Stimulated activated naive CD4-positive, alpha-beta T cell (primary cell): ENCODE data around the gene ZDHHC13.

Source experiments
- DNase-seq, 6 experiments: peaks; one replicate each; lab custom pipeline; 2025; lab: John Stamatoyannopoulos, UW

Gene ZDHHC13

DNA sequence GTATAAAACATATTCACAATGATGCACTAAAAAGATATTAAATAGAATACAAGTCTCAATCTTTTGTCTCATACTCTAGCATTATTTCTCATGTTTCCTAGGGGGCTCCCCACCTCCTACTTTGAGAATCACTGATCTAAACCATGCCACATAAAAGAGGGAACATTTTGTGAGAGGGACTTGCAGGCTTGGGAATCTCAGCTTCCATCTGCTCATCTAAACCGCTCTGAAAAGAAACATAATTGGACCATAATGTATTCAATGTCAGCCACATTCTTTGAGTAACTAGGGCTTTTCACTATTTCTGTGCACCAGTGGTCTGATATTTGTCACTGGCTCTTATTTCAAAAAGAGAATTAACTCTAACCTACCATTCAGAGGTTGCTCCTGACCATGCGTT, 91.2 kb downstream of the ZDHHC13 start:
- DNase-seq: no peak

DNA sequence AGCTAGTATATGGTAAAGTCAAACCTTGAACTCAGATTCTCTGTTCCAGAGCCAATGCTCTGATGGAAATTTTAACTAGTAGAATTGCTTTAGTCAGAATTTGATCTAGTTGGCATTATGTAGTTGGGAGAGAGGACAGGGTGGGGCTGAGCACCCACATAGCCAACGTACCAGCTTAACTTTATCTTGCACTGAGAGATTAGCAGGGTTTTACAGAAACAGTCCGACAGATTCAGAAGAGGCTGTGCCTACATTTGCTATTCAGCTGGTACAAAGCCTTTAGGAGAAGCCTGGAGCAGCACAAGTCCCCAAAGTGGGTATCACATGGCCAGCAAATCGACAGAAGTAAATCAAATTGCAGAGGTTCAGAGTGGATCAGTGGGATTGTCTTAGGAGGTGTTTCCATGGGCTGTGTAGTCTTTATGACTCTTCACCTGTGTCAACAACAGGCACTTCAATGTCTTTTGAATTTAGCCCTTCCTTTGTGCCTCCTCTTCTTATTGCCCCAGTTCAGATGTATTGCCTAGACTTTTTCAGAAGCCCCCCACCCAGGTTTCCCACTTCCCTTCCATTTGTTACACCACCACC, 92.1 kb downstream of the ZDHHC13 start:
- DNase-seq: no peak

DNA sequence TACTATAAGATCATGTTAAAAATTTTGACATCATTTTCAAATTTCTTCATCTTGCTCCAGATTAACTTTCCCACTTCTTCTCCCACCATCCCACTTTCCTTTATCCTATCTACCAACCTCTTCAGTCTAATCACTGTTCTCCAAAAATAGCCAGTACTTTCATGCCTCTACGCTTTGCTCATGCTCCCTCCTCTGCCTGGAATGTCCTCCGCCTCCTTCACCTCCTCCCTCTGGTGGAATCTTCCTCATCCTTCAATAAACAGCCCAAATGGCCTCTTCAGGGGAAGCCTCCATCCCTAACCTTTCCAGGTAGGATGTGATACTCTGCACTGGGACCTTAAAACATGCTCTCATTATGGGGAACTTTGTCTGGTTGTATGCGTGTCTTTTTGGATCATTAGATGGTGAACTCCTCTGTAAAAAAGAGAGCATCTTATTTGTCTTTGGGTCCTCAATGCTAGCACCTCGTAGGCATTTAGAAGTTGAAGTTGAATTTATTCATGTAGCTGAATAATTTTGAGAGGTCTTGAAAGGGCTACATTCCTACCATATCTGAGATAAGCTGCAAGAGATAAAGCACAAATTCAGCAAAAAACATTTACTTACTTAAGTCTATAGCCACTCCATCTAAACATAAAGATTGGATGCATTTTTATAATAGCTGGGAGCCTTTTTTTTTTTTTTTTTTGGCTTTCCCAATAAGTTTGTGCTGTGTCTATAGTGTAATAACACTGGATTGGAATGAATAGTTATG, 92.8 kb downstream of the ZDHHC13 start:
- DNase-seq: no peak

DNA sequence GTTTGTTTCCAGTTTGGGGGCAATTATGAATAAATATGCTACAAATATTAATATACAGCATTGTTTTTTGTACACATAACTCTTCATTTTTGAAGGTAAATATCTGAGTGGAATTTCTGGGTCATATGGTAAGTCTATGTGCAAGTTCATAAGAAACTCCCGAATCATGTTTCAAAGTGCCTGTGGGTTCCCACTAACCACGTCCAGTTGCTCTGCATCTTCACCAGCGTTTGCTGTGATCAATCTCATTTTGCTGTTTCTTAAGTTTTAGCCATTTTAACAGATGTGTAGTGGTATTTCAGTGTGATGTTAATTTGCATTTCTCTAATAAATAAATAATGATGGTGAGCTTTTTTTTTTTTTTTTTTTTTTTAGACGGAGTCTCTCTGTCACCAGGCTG, 99.1 kb downstream of the ZDHHC13 start:
- DNase-seq: no peak

DNA sequence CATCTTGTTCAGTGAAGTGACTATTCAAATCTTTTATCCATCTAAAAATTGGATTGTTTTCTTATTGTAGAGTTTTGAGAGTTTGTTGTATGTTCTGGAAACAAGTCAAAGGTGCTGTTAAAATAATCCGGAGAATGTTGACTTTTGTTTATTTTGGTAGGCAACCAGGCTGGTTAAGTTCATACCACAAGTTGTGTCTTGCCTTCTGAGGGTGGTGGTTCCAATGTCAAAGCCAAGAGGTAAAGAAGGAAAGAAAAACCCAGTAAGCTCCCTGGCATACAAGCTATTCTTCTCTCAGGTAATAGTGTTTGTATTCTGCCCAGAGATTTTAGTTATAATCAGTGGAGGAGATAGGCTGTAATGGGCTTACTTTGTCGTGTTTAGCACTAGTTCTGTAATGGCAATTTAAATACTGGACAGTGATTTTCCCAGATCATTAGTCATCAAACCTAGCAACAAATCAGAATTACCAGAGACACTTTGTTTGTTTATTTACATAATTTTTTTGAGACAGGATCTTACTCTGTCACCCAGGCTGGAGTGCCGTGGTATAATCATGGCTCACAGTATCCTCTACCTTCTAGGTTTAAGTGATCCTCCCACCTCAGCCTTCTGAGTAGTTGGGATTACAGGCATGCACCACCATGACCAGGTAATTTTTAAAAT, 99.9 kb downstream of the ZDHHC13 start:
- DNase-seq: no peak

DNA sequence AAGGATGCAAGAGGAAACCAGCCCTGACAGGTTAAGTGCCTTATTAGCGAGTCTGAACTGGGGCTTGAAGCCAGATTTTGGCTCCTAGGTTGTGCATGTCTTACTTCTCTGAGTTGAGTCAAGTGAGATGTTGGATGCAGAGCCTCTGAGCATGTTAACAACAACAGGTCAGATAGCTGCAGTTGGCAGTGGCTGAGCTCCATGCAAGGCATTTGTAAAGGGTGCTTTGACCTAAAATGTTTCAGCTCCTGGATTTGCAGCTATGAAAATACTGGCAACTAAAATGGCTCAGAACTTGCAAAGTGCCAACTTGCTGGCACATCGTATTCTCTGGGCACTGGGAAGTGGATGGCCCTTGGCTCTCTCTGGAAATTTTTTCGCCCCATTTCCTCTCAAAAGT, 101.2 kb downstream of the ZDHHC13 start:
- no peak for DNase-seq

DNA sequence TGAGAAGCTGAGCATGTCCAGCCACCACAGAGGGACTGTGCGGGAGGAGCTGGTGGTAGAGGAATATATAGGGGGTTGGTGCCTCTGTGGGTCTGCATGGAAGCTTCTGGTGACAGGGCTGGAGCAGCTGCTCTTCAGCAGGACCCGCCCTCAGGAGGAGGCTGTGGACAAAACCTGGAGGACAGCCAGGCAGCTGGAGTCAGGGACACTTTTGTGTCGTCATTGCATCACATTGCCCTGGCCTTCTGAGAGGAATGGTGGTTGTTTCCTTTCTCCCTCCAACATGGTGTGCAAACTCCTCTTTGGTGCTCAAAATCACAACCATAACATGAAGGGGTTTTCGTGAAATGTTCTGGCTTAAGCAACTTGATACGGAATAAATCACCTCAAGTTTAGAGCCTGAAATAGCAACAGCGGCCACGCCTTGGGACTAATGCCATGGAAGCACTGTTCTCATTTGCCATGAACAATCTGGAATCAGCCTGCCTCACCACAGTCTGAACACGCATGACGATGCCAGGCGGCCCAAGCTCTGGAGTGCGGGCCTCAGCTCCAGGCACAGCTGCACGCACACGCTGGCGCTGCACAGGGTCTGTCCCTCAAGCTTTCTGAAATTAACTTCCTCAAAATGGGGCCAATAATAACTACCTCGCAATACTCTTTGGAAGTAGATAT, 102.0 kb downstream of the ZDHHC13 start:
- no peak for DNase-seq

DNA sequence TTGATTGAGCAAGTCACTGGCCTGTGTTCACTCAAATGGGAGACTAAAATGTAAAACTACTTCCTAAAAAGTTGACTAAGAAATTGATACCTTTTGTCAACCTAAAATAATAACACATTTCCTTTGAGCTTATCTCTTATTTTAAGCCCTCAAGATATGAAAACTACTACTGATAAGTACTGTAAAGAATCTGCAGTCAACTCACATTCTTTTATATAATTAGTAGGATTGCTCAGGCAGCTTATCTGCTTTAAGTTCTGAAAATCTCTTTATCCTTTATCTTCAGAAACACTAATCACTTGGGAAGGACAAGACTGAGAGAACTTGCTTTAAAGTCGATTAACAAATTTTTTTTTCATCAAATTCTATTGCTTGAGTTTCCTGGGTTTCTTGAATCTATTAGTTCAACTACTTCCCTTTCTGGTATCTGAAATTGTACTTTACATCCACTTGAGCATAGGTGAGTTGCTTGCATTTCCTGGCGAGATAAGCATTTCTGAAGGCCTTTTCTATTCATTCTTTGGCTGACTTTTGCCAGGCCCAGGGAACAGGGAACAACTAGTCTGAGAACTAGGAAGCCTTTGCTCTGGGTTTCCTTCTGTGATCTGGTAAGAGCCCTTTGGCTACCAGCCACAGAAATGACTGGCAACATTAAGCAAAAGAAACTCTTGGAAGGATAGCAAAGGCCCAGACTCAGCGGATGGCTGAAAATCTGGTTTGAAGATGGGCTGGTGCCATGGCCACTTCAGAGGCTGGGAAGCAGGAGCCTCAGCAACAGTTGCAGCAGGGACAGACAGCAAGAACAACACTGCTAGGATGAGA, 104.1 kb downstream of the ZDHHC13 start:
- no peak for DNase-seq

DNA sequence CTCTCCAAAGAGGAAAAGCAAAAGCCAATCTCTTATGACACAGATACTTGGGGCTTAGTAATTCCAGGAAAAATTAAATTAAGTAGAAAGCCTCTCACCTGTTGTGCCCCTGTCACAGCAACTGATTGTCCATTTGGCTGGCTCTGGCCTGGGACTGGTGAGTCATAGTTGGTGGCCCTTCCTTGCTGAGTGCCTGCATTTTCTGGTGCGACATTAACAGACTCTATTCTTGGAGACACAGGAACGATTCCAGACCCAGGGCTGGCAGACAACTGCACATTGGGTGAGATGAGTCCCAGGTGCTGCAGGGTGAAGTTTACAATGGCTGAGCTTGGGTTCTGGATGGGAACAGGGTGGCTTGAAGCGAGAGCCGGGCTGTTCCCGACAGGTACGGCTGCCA, 108.2 kb downstream of the ZDHHC13 start:
- DNase-seq: no peak

DNA sequence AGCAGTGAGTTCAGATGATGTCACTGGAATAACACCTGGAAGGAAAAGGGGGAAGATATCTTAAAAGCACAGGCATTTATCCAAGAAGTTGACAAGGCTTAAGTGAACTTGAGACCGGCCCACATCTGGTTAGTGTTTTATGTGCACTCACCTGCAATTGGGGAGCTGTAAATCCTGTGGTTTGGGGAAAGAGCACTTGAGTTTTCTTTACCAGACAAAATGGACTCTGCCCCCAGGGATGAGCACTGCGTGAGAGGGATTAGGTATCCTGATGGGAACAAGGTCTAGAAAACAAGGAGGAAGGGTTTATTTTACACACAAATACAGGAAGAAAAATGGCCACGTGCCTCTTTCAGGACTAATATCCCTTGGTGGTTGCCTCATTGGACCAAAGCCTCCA, 108.6 kb downstream of the ZDHHC13 start:
- no peak for DNase-seq
